ENCODE data around the gene SDK1.

Gene SDK1

GRCh38 chr7:3964980-3965606, 664.0 kb downstream of the SDK1 start:
- DNase-seq = no peak

- DNase-seq = no peak
Observed at GRCh38 chr7:3965794-3966395, 664.8 kb downstream of the SDK1 start.

GRCh38 chr7:3968234-3968633, 667.2 kb downstream of the SDK1 start:
- DNase-seq = no peak

- no peak for DNase-seq
Observed at GRCh38 chr7:3969286-3969685, 668.2 kb downstream of the SDK1 start.

GRCh38 chr7:3971323-3971722, 670.3 kb downstream of the SDK1 start:
- DNase-seq = no peak

GRCh38 chr7:3973264-3973663, 672.2 kb downstream of the SDK1 start:
- no peak for DNase-seq

GRCh38 chr7:3974329-3974728, 673.3 kb downstream of the SDK1 start:
- no peak for DNase-seq

GRCh38 chr7:3975371-3975770, 674.3 kb downstream of the SDK1 start:
- no peak for DNase-seq

- no peak for DNase-seq
Observed at GRCh38 chr7:3977391-3977790, 676.3 kb downstream of the SDK1 start.

GRCh38 chr7:3978839-3979238, 677.8 kb downstream of the SDK1 start:
- DNase-seq = peak; percentile 49

GRCh38 chr7:3979611-3980299, 678.7 kb downstream of the SDK1 start:
- no peak for DNase-seq

GRCh38 chr7:3980300-3980643, 679.2 kb downstream of the SDK1 start:
- no peak for DNase-seq

- DNase-seq = no peak
Observed at GRCh38 chr7:3981281-3981680, 680.2 kb downstream of the SDK1 start.

- DNase-seq = no peak
Observed at GRCh38 chr7:3984456-3984855, 683.4 kb downstream of the SDK1 start.

- DNase-seq = no peak
Observed at GRCh38 chr7:3986927-3987326, 685.9 kb downstream of the SDK1 start.

- no peak for DNase-seq
Observed at GRCh38 chr7:3987426-3987927, 686.4 kb downstream of the SDK1 start.

- no peak for DNase-seq
Observed at GRCh38 chr7:3989723-3990122, 688.7 kb downstream of the SDK1 start.

GRCh38 chr7:3991731-3992231, 690.7 kb downstream of the SDK1 start:
- DNase-seq = no peak

GRCh38 chr7:3992841-3993240, 691.8 kb downstream of the SDK1 start:
- DNase-seq = no peak

GRCh38 chr7:3994764-3995163, 693.7 kb downstream of the SDK1 start:
- DNase-seq = no peak

GRCh38 chr7:3995187-3995586, 694.1 kb downstream of the SDK1 start:
- DNase-seq = no peak

- no peak for DNase-seq
Observed at GRCh38 chr7:3998060-3998459, 697.0 kb downstream of the SDK1 start.

- DNase-seq = no peak
Observed at GRCh38 chr7:4000139-4000538, 699.1 kb downstream of the SDK1 start.

- DNase-seq = no peak
Observed at GRCh38 chr7:4000934-4001333, 699.9 kb downstream of the SDK1 start.

All from NCI-H1436 (cell line).